Stomach (tissue), 4 donors: Measurements from ENCODE around the gene FRY.

Experiments used
- EP300 ChIP-seq: sonication (generic); formaldehyde crosslinking; IDR thresholded peaks from one replicate; pipeline ENCODE4 v1.6.1; 2017; ENCODE audit warnings: antibody characterized with exemption
- POLR2A ChIP-seq, 4 donors: fragments of 450-650 bp; IDR thresholded peaks; one replicate each; pipeline ENCODE4 v1.6.1; 2016; ENCODE audit warnings: antibody characterized with exemption in 4 of 4, control low read depth in 2 of 4, mild to moderate bottlenecking in 1 of 4, moderate library complexity in 1 of 4
- POLR2AphosphoS5 ChIP-seq, 3 donors: sonication (generic); formaldehyde crosslinking; IDR thresholded peaks; one replicate each; pipeline ENCODE4 v1.6.1; 2016; ENCODE audit warnings: antibody characterized with exemption in 3 of 3
- TF ChIP-seq, protein P1 (sequence below), 7 experiments: fragments of 450-650 bp in 4 of 7; fragments of 200-600 bp in 3 of 7; sonication (generic) in 3 of 7; IDR thresholded peaks; one replicate each; pipeline ENCODE4 v1.5.1; 2016 to 2019; ENCODE audit warnings: antibody characterized with exemption in 7 of 7, control low read depth in 2 of 7, mild to moderate bottlenecking in 1 of 7

DNA sequence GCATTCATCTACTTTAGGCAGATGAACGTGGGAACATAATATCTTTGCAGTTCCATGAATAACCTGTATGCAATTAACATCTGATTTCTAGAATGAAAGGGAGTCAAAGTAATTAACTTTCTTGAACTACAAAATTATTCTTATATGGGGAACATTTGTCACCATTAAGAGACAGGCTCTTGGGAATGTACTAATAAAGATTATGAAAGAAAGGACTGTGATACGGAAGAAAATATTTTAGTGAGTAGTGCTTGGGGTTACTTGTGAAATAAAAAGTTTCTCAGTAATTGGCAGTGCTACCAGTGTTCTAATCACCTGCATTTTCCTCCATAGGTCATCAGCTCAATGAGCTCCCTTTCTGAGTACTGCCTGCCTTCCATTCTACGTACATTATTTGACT lies 85.4 kb downstream of the FRY start:
- TF ChIP-seq POLR2AphosphoS5 (IDR thresholded peaks at IDR 0.05) (no peak), POLR2A (IDR thresholded peaks at IDR 0.05) (no peak), EP300 (no peak)
- TF ChIP-seq, protein P1, sequence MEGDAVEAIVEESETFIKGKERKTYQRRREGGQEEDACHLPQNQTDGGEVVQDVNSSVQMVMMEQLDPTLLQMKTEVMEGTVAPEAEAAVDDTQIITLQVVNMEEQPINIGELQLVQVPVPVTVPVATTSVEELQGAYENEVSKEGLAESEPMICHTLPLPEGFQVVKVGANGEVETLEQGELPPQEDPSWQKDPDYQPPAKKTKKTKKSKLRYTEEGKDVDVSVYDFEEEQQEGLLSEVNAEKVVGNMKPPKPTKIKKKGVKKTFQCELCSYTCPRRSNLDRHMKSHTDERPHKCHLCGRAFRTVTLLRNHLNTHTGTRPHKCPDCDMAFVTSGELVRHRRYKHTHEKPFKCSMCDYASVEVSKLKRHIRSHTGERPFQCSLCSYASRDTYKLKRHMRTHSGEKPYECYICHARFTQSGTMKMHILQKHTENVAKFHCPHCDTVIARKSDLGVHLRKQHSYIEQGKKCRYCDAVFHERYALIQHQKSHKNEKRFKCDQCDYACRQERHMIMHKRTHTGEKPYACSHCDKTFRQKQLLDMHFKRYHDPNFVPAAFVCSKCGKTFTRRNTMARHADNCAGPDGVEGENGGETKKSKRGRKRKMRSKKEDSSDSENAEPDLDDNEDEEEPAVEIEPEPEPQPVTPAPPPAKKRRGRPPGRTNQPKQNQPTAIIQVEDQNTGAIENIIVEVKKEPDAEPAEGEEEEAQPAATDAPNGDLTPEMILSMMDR (IDR thresholded peaks at IDR 0.05) = no peak
